GM12891 (cell line): ENCODE measurements around the gene GATA6.

Experiments
- POLR2A ChIP-seq: IDR thresholded peaks from 2 replicates; pipeline ENCODE4 v1.6.1; 2011; ENCODE audit warnings: low read depth, low read length, control low read depth
- POLR2AphosphoS5 ChIP-seq: IDR thresholded peaks from 2 replicates; pipeline ENCODE4 v1.6.1; 2011; ENCODE audit warnings: low read depth, low read length, control low read depth
- POU2F2 ChIP-seq: IDR thresholded peaks from 2 replicates; pipeline ENCODE4 v1.6.1; 2011; ENCODE audit warnings: low read depth, mild to moderate bottlenecking, control low read depth, low read length, moderate library complexity
- SPI1 ChIP-seq: IDR thresholded peaks from 2 replicates; pipeline ENCODE4 v1.6.1; 2011; ENCODE audit warnings: low read depth, low read length, control low read depth
- TAF1 ChIP-seq: IDR thresholded peaks from 2 replicates; pipeline ENCODE4 v1.6.1; 2011; ENCODE audit warnings: low read depth, low read length, control low read depth

DNA sequence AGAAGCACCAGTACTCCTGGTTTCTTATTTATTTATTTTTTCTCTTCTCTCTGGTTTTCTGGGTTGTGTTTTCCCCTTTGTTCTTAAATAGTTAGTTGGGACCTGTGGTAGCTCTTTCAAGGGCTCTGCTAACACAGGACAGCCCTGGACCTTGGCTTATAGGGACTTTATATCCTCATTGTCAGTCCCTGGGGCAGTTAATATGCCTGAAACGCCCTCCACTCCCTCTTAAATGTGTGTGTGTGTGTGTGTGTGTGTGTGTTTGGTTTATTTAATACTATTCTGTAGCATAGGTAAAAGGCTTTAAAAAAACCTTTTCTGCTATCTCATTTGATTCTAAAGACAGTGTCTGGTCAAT, 54.6 kb downstream of the GATA6 start:
- TF ChIP-seq POLR2A: no peak
- no peak for TF ChIP-seq TAF1
- TF ChIP-seq POLR2AphosphoS5: no peak
- no peak for TF ChIP-seq SPI1
- no peak for TF ChIP-seq POU2F2
